Panc1 (cell line): ENCODE data around the gene TMTC3. TPM values are rescaled to one million over a fixed set of nuclear protein-coding genes. Genes with fewer than 3 reads are reported as not detected.

Source experiments
- ATAC-seq: fragments of 200-7000 bp; cut with Tn5 transposase; 2 replicates; pipeline ENCODE4 v1.9.1; 2020; ENCODE audit warnings: mild to moderate bottlenecking, moderate library complexity
- BruUV-seq: library from RNA; stranded (reverse); fragments of 400-500 nt; replicated peaks from 2 replicates; lab custom pipeline; 2021; lab: Mats Ljungman, UMichigan
- CTCF ChIA-PET: fragments of 300-600 bp; sonication (Branson Sonifier 250); formaldehyde crosslinking; loops from one replicate; lab custom pipeline; 2022; ENCODE audit warnings: antibody characterized with exemption; lab: Charles Lee
- POLR2A ChIA-PET: fragments of 300-600 bp; sonication (Branson Sonifier 250); formaldehyde crosslinking; loops from one replicate; lab custom pipeline; 2022; ENCODE audit warnings: antibody characterized with exemption; lab: Charles Lee
- DNase-seq: peaks from one replicate; pipeline ENCODE4 v3.0.0-alpha.2; 2010; ENCODE audit warnings: low read depth, low spot score
- H3K27ac ChIP-seq: 2 replicates; pipeline ENCODE4 v1.5.1; 2011; ENCODE audit warnings: mild to moderate bottlenecking, low read length, inconsistent platforms
- H3K27me3 ChIP-seq: fragments of 200-500 bp; sonication (Bioruptor generic); 2 replicates; pipeline ENCODE4 v1.6.0; 2014; ENCODE audit warnings: low read length, inconsistent platforms; ENCODE audit not compliant: control insufficient read depth, insufficient read depth
- H3K36me3 ChIP-seq: fragments of 200-500 bp; sonication (Bioruptor generic); 2 replicates; pipeline ENCODE4 v1.5.1; 2014; ENCODE audit warnings: inconsistent platforms, mild to moderate bottlenecking, low read length, moderate library complexity; ENCODE audit not compliant: control insufficient read depth, insufficient read depth
- H3K4me1 ChIP-seq: 2 replicates; pipeline ENCODE4 v1.5.1; 2011; ENCODE audit warnings: inconsistent platforms, mild to moderate bottlenecking, low read length, moderate library complexity; ENCODE audit not compliant: control insufficient read depth, insufficient read depth
- H3K4me3 ChIP-seq, 2 experiments: 2 replicates each; pipeline ENCODE4 v1.5.1; 2011 to 2012; ENCODE audit warnings: low read depth in 2 of 2, low read length in 2 of 2, mild to moderate bottlenecking in 2 of 2, inconsistent platforms in 1 of 2, moderate library complexity in 1 of 2
- H3K9me3 ChIP-seq: fragments of 200-500 bp; sonication (Bioruptor generic); 2 replicates; pipeline ENCODE4 v1.5.1; 2014; ENCODE audit warnings: low read depth, mild to moderate bottlenecking, inconsistent platforms, low read length, moderate library complexity; ENCODE audit not compliant: control insufficient read depth, insufficient read depth
- CTCF ChIP-seq: fragments of 450-650 bp; IDR thresholded peaks from 2 replicates; pipeline ENCODE4 v1.5.1; 2017; ENCODE audit warnings: mild to moderate bottlenecking
- POLR2AphosphoS5 ChIP-seq: IDR thresholded peaks from 2 replicates; pipeline ENCODE4 v1.6.1; 2012; ENCODE audit warnings: mild to moderate bottlenecking, low read depth, low read length, moderate library complexity
- REST ChIP-seq, 2 experiments: IDR thresholded peaks; 2 replicates each; pipeline ENCODE4 v1.6.1; 2011 to 2012; ENCODE audit warnings: low read depth in 2 of 2, control low read depth in 1 of 2, low read length in 1 of 2, mild to moderate bottlenecking in 1 of 2, moderate library complexity in 1 of 2; ENCODE audit not compliant: insufficient read depth in 1 of 2
- SIN3A ChIP-seq: IDR thresholded peaks from 2 replicates; pipeline ENCODE4 v1.6.1; 2012; ENCODE audit warnings: low read depth, mild to moderate bottlenecking, low read length, moderate library complexity, borderline replicate concordance; ENCODE audit not compliant: insufficient read depth
- TCF7L2 ChIP-seq: IDR thresholded peaks from 2 replicates; pipeline ENCODE4 v1.6.1; 2011; ENCODE audit warnings: mild to moderate bottlenecking, low read depth, low read length, inconsistent platforms
- in situ Hi-C: cut with HindIII; loops from 2 replicates; pipeline ENCODE4 v1.10.0; 2016; ENCODE audit warnings: low sequenced_read_pairs, low pct_unique_long_range_greater_than_20kb
- intact Hi-C: fragments of 100-400 bp; cut with micrococcal nuclease; formaldehyde crosslinking; loops from one replicate; pipeline ENCODE4 v1.10.0; 2022; ENCODE audit not compliant: unreplicated experiment
- total RNA-seq: library from RNA; stranded (reverse); gene quantifications from one replicate; pipeline ENCODE4 v1.2.1, GENCODE V29; 2021; ENCODE audit not compliant: unreplicated experiment

TMTC3 gene
- total RNA-seq, 1 experiment from 2014 or later: 21.6 TPM

- H3K4me3 ChIP-seq: no peak overlapping the region
- intact Hi-C loops (no loop called here), in situ Hi-C loops (no loop called here)
- TF ChIP-seq POLR2AphosphoS5 (no peak), REST (IDR thresholded peaks at IDR 0.05; ENCODE audit: insufficient read depth in 1 of 2, low read depth in 2 of 2, low read length in 1 of 2) (no peak), CTCF (no peak), TCF7L2 (no peak), SIN3A (no peak)
- POLR2A ChIA-PET: no interaction called here
- CTCF ChIA-PET: no interaction called here
- peaks cover 5% of the 10 kb centered on the region for H3K36me3 ChIP-seq
- no TSS peak for BruUV-seq
- DNase-seq (no peak), ATAC-seq (no peak)
- peaks cover 7% of the 10 kb centered on the region; the same call in 1 of the 2 replicates for H3K4me1 ChIP-seq
- H3K27me3 ChIP-seq: no peaks in the 10 kb centered on the region
- H3K9me3 ChIP-seq: no peaks in the 10 kb centered on the region
- H3K27ac ChIP-seq: no peak overlapping the region
Measured at GRCh38 chr12:88144037-88144436, 1.9 kb downstream of the TMTC3 start.

- Histone ChIP-seq H3K27ac (no peak overlapping the region), H3K9me3 (no peaks in the 10 kb centered on the region), H3K4me3 (no peak overlapping the region), H3K4me1 (peaks cover 7% of the 10 kb centered on the region; the same call in 1 of the 2 replicates), H3K36me3 (peaks cover 5% of the 10 kb centered on the region), H3K27me3 (no peaks in the 10 kb centered on the region)
- in situ Hi-C loops (no loop called here), intact Hi-C loops (no loop called here)
- ATAC-seq: no peak
- POLR2A ChIA-PET: interaction anchor here (0.6 kb wide), 1 partner anchor 43 kb away, joined by 5 read pairs; no protein-coding TSS in a partner anchor
- no peak for DNase-seq
- CTCF ChIA-PET: no interaction called here
- BruUV-seq: no TSS peak
- TF ChIP-seq SIN3A (no peak), CTCF (no peak), TCF7L2 (no peak), POLR2AphosphoS5 (no peak), REST (IDR thresholded peaks at IDR 0.05; ENCODE audit: insufficient read depth in 1 of 2, low read depth in 2 of 2, low read length in 1 of 2) (no peak)
Measured at GRCh38 chr12:88144546-88145468, 2.7 kb downstream of the TMTC3 start.
